Measurements from ENCODE around the gene TSPAN5.

GRCh38 chr4:98694076-98694475, 35.7 kb upstream of the TSPAN5 start:
- TF ChIP-seq CTCF (IDR thresholded peaks at IDR 0.05) (no peak), POLR2AphosphoS5 (IDR thresholded peaks at IDR 0.05) (no peak), POLR2A (IDR thresholded peaks at IDR 0.05) (no peak), EP300 (IDR thresholded peaks at IDR 0.05) (no peak)

Data from suprapubic skin (tissue), 4 donors.